ENCODE measurements around the gene PAX7.

The PAX7 gene

GRCh38 chr1:18727956-18728355, 97.3 kb downstream of the PAX7 start:
- Histone ChIP-seq H3K36me3 (ENCODE audit: control insufficient read depth, insufficient read depth, low read length) (no peaks in the 10 kb centered on the region), H3K4me3 (replicated peaks; ENCODE audit: low read depth, low read length) (no peak overlapping the region), H3K27me3 (replicated peaks; ENCODE audit: control insufficient read depth, insufficient read depth, low read length) (no peaks in the 10 kb centered on the region; the same call in none of the 2 replicates)
- no peak for TF ChIP-seq CTCF (IDR thresholded peaks at IDR 0.05; ENCODE audit: insufficient read depth, low read length, poor library complexity, severe bottlenecking)
- DNase-seq (ENCODE audit: extremely low read depth, insufficient read length) = no peak

- DNase-seq (ENCODE audit: extremely low read depth, insufficient read length) = no peak
- no peaks in the 10 kb centered on the region for H3K36me3 ChIP-seq (ENCODE audit: control insufficient read depth, insufficient read depth, low read length)
- no peak overlapping the region for H3K4me3 ChIP-seq (replicated peaks; ENCODE audit: low read depth, low read length)
- no peak for TF ChIP-seq CTCF (IDR thresholded peaks at IDR 0.05; ENCODE audit: insufficient read depth, low read length, poor library complexity, severe bottlenecking)
- H3K27me3 ChIP-seq (replicated peaks; ENCODE audit: control insufficient read depth, insufficient read depth, low read length) = no peaks in the 10 kb centered on the region; the same call in none of the 2 replicates
These were observed 99.7 kb downstream of the PAX7 start for GRCh38 chr1:18730321-18730720.

GRCh38 chr1:18731148-18731547, 100.5 kb downstream of the PAX7 start:
- Histone ChIP-seq H3K36me3 (ENCODE audit: control insufficient read depth, insufficient read depth, low read length) (no peaks in the 10 kb centered on the region), H3K4me3 (replicated peaks; ENCODE audit: low read depth, low read length) (no peak overlapping the region), H3K27me3 (replicated peaks; ENCODE audit: control insufficient read depth, insufficient read depth, low read length) (no peaks in the 10 kb centered on the region; the same call in none of the 2 replicates)
- no peak for TF ChIP-seq CTCF (IDR thresholded peaks at IDR 0.05; ENCODE audit: insufficient read depth, low read length, poor library complexity, severe bottlenecking)
- no peak for DNase-seq (ENCODE audit: extremely low read depth, insufficient read length)

- Histone ChIP-seq H3K36me3 (ENCODE audit: control insufficient read depth, insufficient read depth, low read length) (no peaks in the 10 kb centered on the region), H3K27me3 (replicated peaks; ENCODE audit: control insufficient read depth, insufficient read depth, low read length) (no peaks in the 10 kb centered on the region; the same call in none of the 2 replicates), H3K4me3 (replicated peaks; ENCODE audit: low read depth, low read length) (no peak overlapping the region)
- no peak for TF ChIP-seq CTCF (IDR thresholded peaks at IDR 0.05; ENCODE audit: insufficient read depth, low read length, poor library complexity, severe bottlenecking)
- no peak for DNase-seq (ENCODE audit: extremely low read depth, insufficient read length)
These were observed 101.1 kb downstream of the PAX7 start for GRCh38 chr1:18731591-18732235.

GRCh38 chr1:18732686-18733085, 102.0 kb downstream of the PAX7 start:
- no peak for TF ChIP-seq CTCF (IDR thresholded peaks at IDR 0.05; ENCODE audit: insufficient read depth, low read length, poor library complexity, severe bottlenecking)
- no peak for DNase-seq (ENCODE audit: extremely low read depth, insufficient read length)
- Histone ChIP-seq H3K4me3 (replicated peaks; ENCODE audit: low read depth, low read length) (no peak overlapping the region), H3K36me3 (ENCODE audit: control insufficient read depth, insufficient read depth, low read length) (no peaks in the 10 kb centered on the region), H3K27me3 (replicated peaks; ENCODE audit: control insufficient read depth, insufficient read depth, low read length) (no peaks in the 10 kb centered on the region; the same call in none of the 2 replicates)

Measured in GM06990 (cell line).